ENCODE results near the gene NKX2-4.
"Not testable (repeated sequence)": the region's sequence is repeated elsewhere in the genome, so short reads cannot be mapped to it uniquely, and the experiment has no call there.

NKX2-4 gene

DNA sequence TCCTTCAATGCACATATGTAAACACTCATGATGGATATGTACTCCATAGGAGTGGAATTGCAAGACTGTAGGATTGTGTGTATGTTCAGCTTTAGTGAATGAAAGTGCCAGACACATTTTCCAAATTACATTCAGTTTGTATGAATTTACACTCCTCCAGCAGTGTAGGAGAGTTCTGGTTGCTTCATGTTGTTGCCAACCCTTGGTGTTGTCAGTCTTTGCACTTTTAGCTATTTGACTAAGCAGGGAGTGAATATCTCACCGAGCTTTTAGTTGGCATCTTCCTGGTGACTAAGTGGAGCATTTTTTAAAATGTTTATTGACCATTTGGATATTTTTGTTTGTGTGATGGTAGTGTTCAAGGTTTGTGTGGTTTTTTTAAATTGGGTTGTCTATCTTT lies 23.9 kb downstream of the NKX2-4 start:
- H3K27ac ChIP-seq: no peak overlapping the region
- TF ChIP-seq ZFX (IDR thresholded peaks at IDR 0.05; ENCODE audit: borderline replicate concordance) (no peak), CTCF (IDR thresholded peaks at IDR 0.05) (no peak)

DNA sequence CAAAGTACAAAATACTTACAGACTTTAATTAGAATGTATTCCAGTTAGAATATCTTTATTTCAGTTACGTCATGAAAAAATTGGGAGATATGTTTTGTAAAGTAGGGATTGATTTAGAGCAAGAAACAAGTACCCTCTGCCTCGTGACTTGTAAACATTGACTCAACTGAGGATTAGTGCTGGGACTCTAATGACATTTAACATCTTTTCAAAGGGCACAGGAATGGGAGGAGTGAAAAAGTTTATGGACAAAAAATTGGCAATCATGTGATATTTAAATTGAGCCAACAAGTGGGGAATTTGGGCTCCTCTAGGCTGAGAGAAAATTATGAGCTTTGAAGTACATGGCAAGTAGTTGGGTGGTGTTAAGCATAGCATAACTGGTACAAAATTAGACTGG lies 25.3 kb downstream of the NKX2-4 start:
- H3K27ac ChIP-seq: peak overlapping the region; percentile 28; the same call in 1 of the 2 replicates
- TF ChIP-seq ZFX (IDR thresholded peaks at IDR 0.05; ENCODE audit: borderline replicate concordance) (no peak), CTCF (IDR thresholded peaks at IDR 0.05) (no peak)

DNA sequence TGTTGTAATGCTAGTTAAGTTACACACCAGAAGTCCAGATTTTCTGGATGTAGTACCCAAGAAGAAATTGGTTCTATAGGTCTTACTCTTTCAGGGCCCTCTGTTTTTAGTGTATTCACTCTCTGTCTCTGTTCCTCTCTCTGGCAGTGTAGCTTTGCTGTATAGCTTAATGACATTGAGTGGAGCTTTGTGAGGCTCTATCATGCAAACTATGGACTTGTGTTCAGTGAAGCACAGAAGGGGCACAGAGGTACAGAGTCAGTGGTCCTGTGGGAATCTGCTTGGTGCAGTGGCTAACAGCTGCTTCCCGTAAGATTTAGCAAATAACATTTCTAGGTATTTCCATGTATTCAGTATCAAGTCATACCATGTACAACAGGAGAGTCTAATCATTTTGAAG lies 26.1 kb downstream of the NKX2-4 start:
- 0 out of 2 replicates have a peak overlapping the region, but pooled peaks have one; percentile 28 for H3K27ac ChIP-seq
- no peak for TF ChIP-seq CTCF (IDR thresholded peaks at IDR 0.05)
- TF ChIP-seq ZFX (IDR thresholded peaks at IDR 0.05; ENCODE audit: borderline replicate concordance): no peak

GRCh38 chr20:21368791-21369190 lies 28.5 kb downstream of the NKX2-4 start:
- TF ChIP-seq CTCF (IDR thresholded peaks at IDR 0.05): no peak
- TF ChIP-seq ZFX (IDR thresholded peaks at IDR 0.05; ENCODE audit: borderline replicate concordance): no peak
- 0 out of 2 replicates have a peak overlapping the region, but pooled peaks have one; percentile 7 for H3K27ac ChIP-seq

GRCh38 chr20:21366273-21366672 lies 31.1 kb downstream of the NKX2-4 start:
- not testable (repeated sequence) for H3K27ac ChIP-seq

DNA sequence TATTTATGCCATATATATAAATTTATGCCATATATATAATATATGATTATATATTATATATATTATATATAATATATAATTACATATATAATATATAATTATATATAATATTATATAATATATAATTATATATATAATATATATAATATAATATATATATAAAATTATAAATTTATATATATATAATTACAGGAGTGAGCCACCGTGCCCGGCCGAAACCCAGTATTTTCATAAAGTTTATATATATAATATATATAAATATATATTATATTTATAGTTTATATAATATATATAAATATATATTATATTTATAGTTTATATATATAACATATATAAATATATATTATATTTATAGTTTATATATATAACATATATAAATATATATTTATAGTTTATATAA lies 31.6 kb downstream of the NKX2-4 start:
- no peak for TF ChIP-seq CTCF (IDR thresholded peaks at IDR 0.05)
- no peak for TF ChIP-seq ZFX (IDR thresholded peaks at IDR 0.05; ENCODE audit: borderline replicate concordance)
- no peak overlapping the region for H3K27ac ChIP-seq

DNA sequence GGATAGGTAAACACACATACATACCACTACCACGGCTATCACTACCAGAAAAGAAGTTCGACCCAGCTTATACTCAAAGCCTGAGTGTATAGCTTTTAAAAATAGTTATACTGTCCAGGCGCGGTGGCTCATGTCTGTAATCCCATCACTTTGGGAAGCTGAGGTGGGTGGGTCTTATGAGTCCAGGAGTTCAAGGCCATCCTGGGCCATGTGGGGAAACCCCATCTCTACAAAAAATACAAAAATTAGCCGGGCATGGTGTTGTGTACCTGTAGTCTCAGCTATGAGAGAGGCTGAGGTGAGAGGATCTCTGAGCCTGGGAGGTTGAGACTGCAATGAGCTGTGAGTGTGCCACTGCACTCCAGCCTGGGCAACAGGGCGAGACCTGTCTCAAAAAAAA lies 32.9 kb downstream of the NKX2-4 start:
- no peak overlapping the region for H3K27ac ChIP-seq
- TF ChIP-seq ZFX (IDR thresholded peaks at IDR 0.05; ENCODE audit: borderline replicate concordance) (no peak), CTCF (IDR thresholded peaks at IDR 0.05) (no peak)

DNA sequence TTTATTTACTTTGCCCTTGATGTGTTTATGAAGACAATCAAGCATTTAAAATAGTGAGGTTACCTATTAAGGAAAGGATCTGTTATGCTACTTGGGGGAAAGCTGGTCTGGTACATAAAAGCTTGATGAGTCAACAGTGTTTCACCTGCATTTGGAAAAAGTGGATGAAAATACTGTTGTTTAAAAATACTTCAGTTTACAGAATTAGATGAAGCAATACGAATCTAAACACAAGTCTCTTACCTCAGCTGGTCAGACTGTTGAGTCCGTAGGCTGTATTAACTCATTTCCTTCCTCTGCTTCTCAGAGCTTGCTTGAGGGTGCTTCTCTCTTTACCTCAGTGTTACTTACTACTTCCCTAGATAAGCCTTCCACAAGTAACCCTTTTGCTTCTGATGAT lies 36.1 kb downstream of the NKX2-4 start:
- no peak overlapping the region for H3K27ac ChIP-seq
- TF ChIP-seq CTCF (IDR thresholded peaks at IDR 0.05) (no peak), ZFX (IDR thresholded peaks at IDR 0.05; ENCODE audit: borderline replicate concordance) (no peak)

Data from 22Rv1 (cell line).